Motor neuron (in vitro differentiated cells): ENCODE measurements around the gene MSX2. TPM values are rescaled to one million over a fixed set of nuclear protein-coding genes. Genes with fewer than 3 reads are reported as not detected.

Experiments used
- ATAC-seq, 8 experiments: fragments of 200-7000 bp; cut with Tn5 transposase; replicated peaks in 6 of 8; 2 replicates each; pipeline ENCODE4 v1.8.0; 2021; ENCODE audit warnings: mild to moderate bottlenecking in 8 of 8, moderate library complexity in 8 of 8
- H3K27ac ChIP-seq, 2 donors: fragments of 250-450 bp; sonication (Bioruptor Pico); 2 replicates each; pipeline ENCODE4 v1.9.0; 2021; ENCODE audit warnings: antibody characterized with exemption in 2 of 2, mild to moderate bottlenecking in 2 of 2, moderate library complexity in 1 of 2
- H3K4me1 ChIP-seq, 2 donors: fragments of 250-450 bp; sonication (Bioruptor Pico); replicated peaks in 1 of 2; 2 replicates each; pipeline ENCODE4 v1.6.1; 2021; ENCODE audit warnings: antibody characterized with exemption in 2 of 2, mild to moderate bottlenecking in 2 of 2, moderate library complexity in 1 of 2
- H3K4me3 ChIP-seq, 5 donors: fragments of 250-450 bp; sonication (Bioruptor Pico); 2 replicates each; pipeline ENCODE4 v1.9.0; 2021; ENCODE audit warnings: antibody characterized with exemption in 5 of 5, mild to moderate bottlenecking in 5 of 5, moderate library complexity in 4 of 5
- WGBS, 10 experiments: fragments of 450-650 bp; shearing (Covaris generic); methylation state at CpG; one replicate each; pipeline ENCODE4 v1.0.0; 2022; 5-methylcytosine and 5-hydroxymethylcytosine counted together
- in situ Hi-C, 9 experiments: fragments of 400-800 bp; cut with MboI; loops; one replicate each; pipeline ENCODE4 v1.15.0; 2021; ENCODE audit warnings: low sequenced_read_pairs in 9 of 9, low pct_unique_long_range_greater_than_20kb in 2 of 9; ENCODE audit not compliant: unreplicated experiment in 9 of 9
- total RNA-seq, 8 experiments: library from RNA; unstranded; fragments of 300-600 nt; gene quantifications; 2 replicates each; pipeline versions ENCODE4 v1.2.3 to v1.2.4, GENCODE V29; 2022

MSX2 gene
- total RNA-seq, 8 experiments from 2014 or later: 0.11 to 5.1 (median 0.25) TPM; not detected in 1

- Histone ChIP-seq H3K27ac (no peak overlapping the region), H3K4me1 (peaks cover 0 to 14% of the 10 kb centered on the region in 2 donors), H3K4me3 (no peak overlapping the region)
- in situ Hi-C loops: no loop called here
- WGBS, 10 experiments: 50 to 100% (median 65%) methylated on average over 1 to 5 of the region's 8 CpGs; no CpG with 5 or more reads in 5 of the 10 experiments
- ATAC-seq: no peak
Observed at GRCh38 chr5:174698156-174698555, 26.2 kb upstream of the MSX2 start.

GRCh38 chr5:174699131-174699530, 25.3 kb upstream of the MSX2 start:
- 0 to 100% (median 80%) methylated on average over 1 to 3 of the region's 3 CpGs; no CpG with 5 or more reads in 5 of the 10 experiments for WGBS, 10 experiments
- ATAC-seq: peak in 1 of 8 experiments; percentile 31
- no peak overlapping the region for H3K27ac ChIP-seq

DNA sequence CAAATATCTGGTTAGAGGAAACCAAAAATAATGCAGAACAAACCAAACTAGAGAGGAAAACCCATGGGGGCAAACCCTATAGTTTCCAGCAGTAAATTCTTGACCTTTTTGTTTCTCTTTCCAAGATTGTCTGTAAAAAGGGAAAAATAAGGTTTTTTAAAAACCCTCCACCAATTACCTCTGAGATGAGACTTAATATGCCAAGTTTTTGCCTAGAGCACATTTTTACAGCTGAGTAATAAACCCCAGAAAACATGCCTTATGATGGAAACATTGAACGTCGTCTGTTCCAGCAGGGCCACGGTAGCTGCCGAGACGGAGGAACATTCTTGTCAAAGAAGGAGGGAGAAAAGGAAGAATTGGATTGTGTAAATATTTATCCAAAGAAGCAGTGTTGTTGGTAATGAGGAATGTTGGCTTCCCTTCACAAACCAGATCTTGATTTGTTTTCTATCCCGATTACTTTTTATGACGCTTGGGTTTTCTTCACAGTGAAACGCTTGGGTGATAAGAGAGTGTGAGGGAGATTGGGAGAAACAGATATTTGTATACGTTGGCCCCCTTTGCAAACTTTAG, 17.3 kb upstream of the MSX2 start:
- in situ Hi-C loops: no loop called here
- 0 to 96% (median 61%) methylated on average over 2 to 9 of the region's 9 CpGs; no CpG with 5 or more reads in 1 of the 10 experiments for WGBS, 10 experiments
- no peak for ATAC-seq

More at GRCh38 chr5:174699131-174699530, 25.3 kb upstream of the MSX2 start:
- Histone ChIP-seq H3K4me3 (no peak overlapping the region), H3K4me1 (peaks cover 0 to 5% of the 10 kb centered on the region in 2 donors)
- in situ Hi-C loops: no loop called here

GRCh38 chr5:174707671-174708070, 16.7 kb upstream of the MSX2 start:
- Histone ChIP-seq H3K4me3 (no peak overlapping the region), H3K4me1 (peaks cover 0 to 11% of the 10 kb centered on the region in 2 donors), H3K27ac (peak overlapping the region in 1 of 2 donors; percentile 14)
- in situ Hi-C loops: no loop called here
- no peak for ATAC-seq
- 23 to 93% (median 86%) methylated on average over 4 to 9 of the region's 11 CpGs; no CpG with 5 or more reads in 3 of the 10 experiments for WGBS, 10 experiments

More for the DNA sequence above, 17.3 kb upstream of the MSX2 start:
- H3K4me3 ChIP-seq: no peak overlapping the region
- H3K27ac ChIP-seq: no peak overlapping the region
- H3K4me1 ChIP-seq: peaks cover 0 to 11% of the 10 kb centered on the region in 2 donors

GRCh38 chr5:174708476-174709207, 15.7 kb upstream of the MSX2 start:
- Histone ChIP-seq H3K4me3 (no peak overlapping the region), H3K27ac (no peak overlapping the region), H3K4me1 (peaks cover 0 to 11% of the 10 kb centered on the region in 2 donors)
- 4 to 60% (median 18%) methylated on average over 1 to 14 of the region's 20 CpGs for WGBS, 10 experiments
- peak in 5 of 8 experiments; percentile 93 to 99 (median 99) for ATAC-seq
- in situ Hi-C loops: no loop called here

DNA sequence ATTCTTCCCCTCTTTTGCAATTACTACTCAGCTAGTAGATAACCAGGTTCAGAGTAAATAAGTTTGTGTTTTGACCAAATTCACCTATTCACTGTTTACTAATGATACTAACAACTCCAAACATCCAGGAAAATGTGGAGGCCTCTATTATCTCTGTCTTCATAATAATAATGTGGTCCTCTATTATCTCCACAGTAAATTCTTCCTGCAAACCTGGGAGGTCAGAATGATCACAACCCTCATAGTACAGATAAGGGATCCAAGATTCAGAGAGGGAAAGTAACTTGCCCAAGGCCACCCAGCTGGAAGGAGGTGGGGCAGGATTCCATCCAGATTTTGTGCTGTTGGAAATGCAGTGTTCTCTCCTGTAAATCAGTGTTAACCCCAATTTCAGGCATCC, 9.6 kb upstream of the MSX2 start:
- no peak for ATAC-seq
- in situ Hi-C loops: no loop called here
- Histone ChIP-seq H3K27ac (no peak overlapping the region), H3K4me1 (no peaks in the 10 kb centered on the region), H3K4me3 (no peak overlapping the region)

DNA sequence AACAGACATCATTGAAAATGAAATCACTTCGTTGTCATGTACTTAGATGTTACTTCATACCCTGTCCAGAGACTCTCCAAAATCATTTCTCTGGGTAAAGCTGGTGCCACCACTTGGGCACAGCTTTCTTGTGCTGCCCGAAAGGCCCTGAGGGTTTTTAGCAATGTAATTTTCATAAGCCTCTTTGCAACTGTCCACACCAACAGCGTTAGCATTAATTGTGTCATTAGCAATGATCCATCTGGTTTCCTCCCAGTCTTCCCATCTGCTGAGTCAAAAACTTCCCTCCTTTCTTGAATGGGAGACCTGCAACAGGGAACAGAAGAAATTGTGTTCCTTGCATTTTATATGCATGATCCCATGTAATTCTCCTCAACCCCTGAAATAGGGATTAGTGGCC, 8.6 kb upstream of the MSX2 start:
- WGBS, 10 experiments: 0 to 100% (median 40%) methylated on average over 1 to 3 of the region's 3 CpGs; no CpG with 5 or more reads in 3 of the 10 experiments
- no peak overlapping the region for H3K27ac ChIP-seq
- in situ Hi-C loops: no loop called here
- ATAC-seq: peak in 3 of 8 experiments; percentile 25 to 57 (median 25)
- no peak overlapping the region for H3K4me3 ChIP-seq
- peaks cover 0 to 5% of the 10 kb centered on the region in 2 donors for H3K4me1 ChIP-seq

- peaks cover 3 to 5% of the 10 kb centered on the region in 2 donors for H3K4me1 ChIP-seq
- no peak for ATAC-seq
- in situ Hi-C loops: no loop called here
- WGBS, 10 experiments: 0 to 29% (median 11%) methylated on average over 1 to 4 of the region's 5 CpGs; no CpG with 5 or more reads in 2 of the 10 experiments
- H3K27ac ChIP-seq: no peak overlapping the region
- no peak overlapping the region for H3K4me3 ChIP-seq
Observed at GRCh38 chr5:174717826-174718455, 6.4 kb upstream of the MSX2 start.

- in situ Hi-C loops: no loop called here
- WGBS, 10 experiments: 0 to 75% (median 11%) methylated on average over 1 to 6 of the region's 10 CpGs; no CpG with 5 or more reads in 1 of the 10 experiments
- Histone ChIP-seq H3K27ac (no peak overlapping the region), H3K4me3 (no peak overlapping the region), H3K4me1 (peaks cover 3 to 5% of the 10 kb centered on the region in 2 donors)
- no peak for ATAC-seq
Observed at GRCh38 chr5:174718880-174719610, 5.3 kb upstream of the MSX2 start.

GRCh38 chr5:174719793-174720611, 4.4 kb upstream of the MSX2 start:
- 0 to 73% (median 24%) methylated on average over 1 to 13 of the region's 19 CpGs; no CpG with 5 or more reads in 2 of the 10 experiments for WGBS, 10 experiments
- peaks cover 3 to 5% of the 10 kb centered on the region in 2 donors for H3K4me1 ChIP-seq
- in situ Hi-C loops: no loop called here

DNA sequence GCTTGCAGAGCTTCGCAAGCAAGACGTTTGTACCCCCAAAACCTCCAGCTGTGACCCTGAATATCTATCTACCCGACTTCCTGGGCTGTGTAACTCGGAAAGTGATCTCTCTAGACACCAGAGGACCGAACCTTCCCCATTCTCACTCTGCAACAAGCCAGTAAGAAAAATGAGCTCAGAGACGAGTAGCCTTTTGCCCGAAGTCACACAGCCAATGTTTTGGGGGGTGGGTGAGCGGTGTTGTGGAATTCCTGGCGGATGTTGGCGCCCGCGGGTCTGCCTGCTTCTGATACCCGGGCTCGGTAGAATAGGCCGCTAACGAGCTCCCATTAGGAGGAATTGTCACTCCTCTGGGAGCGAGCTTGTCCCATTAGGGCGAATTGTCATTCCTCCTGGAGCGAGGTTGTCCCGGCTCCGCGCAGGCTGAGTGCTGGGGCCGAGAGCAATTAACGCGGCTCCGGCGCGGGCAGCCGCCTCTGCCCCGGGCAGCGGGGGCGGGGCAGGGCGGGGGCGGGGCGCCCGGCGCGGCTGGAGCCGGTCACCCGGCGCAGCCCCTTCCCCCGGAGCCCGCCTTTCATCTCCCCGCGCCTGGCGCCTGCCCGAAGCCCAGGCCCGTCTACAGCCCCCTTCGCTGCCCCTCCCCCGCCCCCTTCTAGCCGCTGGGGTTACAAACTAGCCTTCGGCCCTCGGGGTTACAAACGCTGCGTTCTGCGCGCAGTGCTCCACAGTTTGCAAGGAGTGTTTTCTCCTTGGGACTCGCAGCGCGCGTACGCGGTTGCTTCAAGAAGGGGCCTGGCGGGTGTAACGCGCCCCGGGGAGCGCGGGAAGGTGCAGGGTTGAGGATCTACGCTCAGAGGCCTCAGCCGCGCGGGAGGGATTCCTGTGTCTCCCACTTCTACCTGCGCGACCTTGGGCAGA, 3.5 kb upstream of the MSX2 start:
- 0 to 21% (median 7%) methylated on average over 2 to 8 of the region's 75 CpGs; no CpG with 5 or more reads in 2 of the 10 experiments for WGBS, 10 experiments
- no peak overlapping the region for H3K27ac ChIP-seq
- peaks cover 3 to 5% of the 10 kb centered on the region in 2 donors for H3K4me1 ChIP-seq
- peak overlapping the region in 3 of 5 donors; percentile 10 to 23 (median 13) for H3K4me3 ChIP-seq
- ATAC-seq: peak in 7 of 8 experiments; percentile 15 to 83 (median 73)
- in situ Hi-C loops: no loop called here

More at GRCh38 chr5:174719793-174720611, 4.4 kb upstream of the MSX2 start:
- Histone ChIP-seq H3K27ac (no peak overlapping the region), H3K4me3 (no peak overlapping the region)
- ATAC-seq: no peak
